Body of pancreas (tissue), 4 donors: ENCODE measurements around the gene OR6V1.

Experiments
- POLR2A ChIP-seq, 3 donors: fragments of 450-650 bp; IDR thresholded peaks; one replicate each; pipeline ENCODE4 v1.6.1; 2016; ENCODE audit warnings: antibody characterized with exemption in 3 of 3, mild to moderate bottlenecking in 2 of 3
- TF ChIP-seq, protein P1 (sequence below), 7 experiments: fragments of 450-650 bp in 4 of 7; fragments of 200-600 bp in 3 of 7; sonication (generic) in 3 of 7; IDR thresholded peaks; one replicate each; pipeline ENCODE4 v1.5.1; 2016 to 2019; ENCODE audit warnings: antibody characterized with exemption in 7 of 7

DNA sequence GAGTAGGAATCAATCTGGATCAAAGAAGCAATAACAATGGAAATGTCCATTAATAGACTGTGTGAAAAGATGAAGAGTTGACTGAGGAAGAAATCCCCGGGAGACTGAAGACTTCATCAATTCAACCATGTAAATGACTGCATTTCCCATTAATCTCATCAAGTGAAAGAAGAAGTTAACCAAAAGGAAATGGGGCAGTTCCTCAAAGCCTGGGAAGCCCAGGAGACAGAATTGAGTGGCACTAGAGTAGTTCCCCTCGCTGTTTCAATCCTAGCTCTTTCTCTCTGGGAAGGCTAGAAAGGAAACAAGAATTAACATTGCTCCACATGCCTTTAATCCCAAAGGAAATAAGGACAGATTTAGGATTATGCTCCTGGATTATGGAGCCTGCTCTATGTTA is 4.8 kb upstream of the OR6V1 start:
- TF ChIP-seq, protein P1, sequence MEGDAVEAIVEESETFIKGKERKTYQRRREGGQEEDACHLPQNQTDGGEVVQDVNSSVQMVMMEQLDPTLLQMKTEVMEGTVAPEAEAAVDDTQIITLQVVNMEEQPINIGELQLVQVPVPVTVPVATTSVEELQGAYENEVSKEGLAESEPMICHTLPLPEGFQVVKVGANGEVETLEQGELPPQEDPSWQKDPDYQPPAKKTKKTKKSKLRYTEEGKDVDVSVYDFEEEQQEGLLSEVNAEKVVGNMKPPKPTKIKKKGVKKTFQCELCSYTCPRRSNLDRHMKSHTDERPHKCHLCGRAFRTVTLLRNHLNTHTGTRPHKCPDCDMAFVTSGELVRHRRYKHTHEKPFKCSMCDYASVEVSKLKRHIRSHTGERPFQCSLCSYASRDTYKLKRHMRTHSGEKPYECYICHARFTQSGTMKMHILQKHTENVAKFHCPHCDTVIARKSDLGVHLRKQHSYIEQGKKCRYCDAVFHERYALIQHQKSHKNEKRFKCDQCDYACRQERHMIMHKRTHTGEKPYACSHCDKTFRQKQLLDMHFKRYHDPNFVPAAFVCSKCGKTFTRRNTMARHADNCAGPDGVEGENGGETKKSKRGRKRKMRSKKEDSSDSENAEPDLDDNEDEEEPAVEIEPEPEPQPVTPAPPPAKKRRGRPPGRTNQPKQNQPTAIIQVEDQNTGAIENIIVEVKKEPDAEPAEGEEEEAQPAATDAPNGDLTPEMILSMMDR (IDR thresholded peaks at IDR 0.05) = no peak
- no peak for TF ChIP-seq POLR2A (IDR thresholded peaks at IDR 0.05)
